H1 (cell line): ENCODE results near the gene UGGT1. TPM values are rescaled to one million over a fixed set of nuclear protein-coding genes. Genes with fewer than 3 reads are reported as not detected.

Experiments used
- CTCF ChIA-PET: fragments of 300-600 bp; sonication (Branson Sonifier 250); formaldehyde crosslinking; loops from one replicate; lab custom pipeline; 2021; ENCODE audit not compliant: partially characterized antibody; lab: Charles Lee
- POLR2A ChIA-PET: fragments of 300-600 bp; sonication (Branson Sonifier 250); formaldehyde crosslinking; loops from one replicate; lab custom pipeline; 2021; ENCODE audit warnings: inconsistent platforms; ENCODE audit not compliant: partially characterized antibody; lab: Charles Lee
- DNase-seq, 2 experiments: peaks; one replicate each; pipeline versions ENCODE4 v3.0.0 to v3.0.0-alpha.2; 2010 to 2022; ENCODE audit warnings: low spot score in 2 of 2, low read depth in 1 of 2, mixed read lengths in 1 of 2
- FAIRE-seq: peaks from 2 replicates; lab custom pipeline; 2011; peaks lifted over from hg19 to GRCh38; lab: Jason Lieb, UNC
- H2AFZ ChIP-seq: 2 replicates; pipeline ENCODE4 v1.8.1; 2012; ENCODE audit warnings: low read length, inconsistent platforms
- H2AK5ac ChIP-seq: 2 replicates; pipeline ENCODE4 v1.6.1; 2013; ENCODE audit warnings: low read depth, low read length
- H2BK120ac ChIP-seq: replicated peaks from 2 replicates; pipeline ENCODE3; 2013; ENCODE audit warnings: low read depth, low read length, inconsistent platforms
- H2BK12ac ChIP-seq: 2 replicates; pipeline ENCODE4 v1.6.1; 2013; ENCODE audit warnings: low read depth, low read length
- H2BK15ac ChIP-seq: 2 replicates; pipeline ENCODE4 v1.6.1; 2013; ENCODE audit warnings: low read length
- H2BK20ac ChIP-seq: 2 replicates; pipeline ENCODE4 v1.6.1; 2013; ENCODE audit warnings: low read length
- H2BK5ac ChIP-seq: 2 replicates; pipeline ENCODE4 v1.6.1; 2013; ENCODE audit warnings: low read depth, low read length
- H3K14ac ChIP-seq: 2 replicates; pipeline ENCODE4 v1.6.1; 2013; ENCODE audit warnings: inconsistent platforms; ENCODE audit not compliant: insufficient read length
- H3K18ac ChIP-seq: 2 replicates; pipeline ENCODE4 v1.6.1; 2013; ENCODE audit warnings: low read length; ENCODE audit errors: extremely low read depth
- H3K23ac ChIP-seq: 2 replicates; pipeline ENCODE4 v1.6.1; 2013; ENCODE audit warnings: inconsistent platforms; ENCODE audit not compliant: insufficient read length
- H3K23me2 ChIP-seq: 2 replicates; pipeline ENCODE4 v1.6.1; 2013; ENCODE audit warnings: low read depth, low read length
- H3K27ac ChIP-seq: 2 replicates; pipeline ENCODE4 v1.6.1; 2011; ENCODE audit warnings: low read depth, low read length, inconsistent platforms
- H3K27me3 ChIP-seq, 4 experiments: replicated peaks in 1 of 4; 1 replicate in 1 of 4; 2 replicates in 3 of 4; pipeline versions ENCODE4 v1.6.1 to v1.8.1; 2011 to 2013; ENCODE audit warnings: low read length in 3 of 4, mild to moderate bottlenecking in 3 of 4, inconsistent platforms in 2 of 4, mixed read lengths in 2 of 4, moderate library complexity in 1 of 4; ENCODE audit not compliant: control insufficient read depth in 3 of 4, insufficient read depth in 3 of 4; ENCODE audit errors: extremely low read depth in 1 of 4
- H3K36me3 ChIP-seq, 4 experiments: 2 replicates each; pipeline versions ENCODE4 v1.6.1 to v1.8.1; 2011 to 2013; ENCODE audit warnings: mild to moderate bottlenecking in 4 of 4, low read length in 3 of 4, moderate library complexity in 2 of 4, control low read depth in 1 of 4, inconsistent platforms in 1 of 4; ENCODE audit not compliant: insufficient read depth in 4 of 4, control insufficient read depth in 2 of 4
- H3K4ac ChIP-seq: replicated peaks from 2 replicates; pipeline ENCODE3; 2013; ENCODE audit warnings: low read length, low read depth, mixed read lengths, inconsistent platforms; ENCODE audit not compliant: insufficient read length
- H3K4me1 ChIP-seq, 4 experiments: replicated peaks in 1 of 4; 1 replicate in 1 of 4; 2 replicates in 3 of 4; pipeline versions ENCODE4 v1.6.1 to v1.8.1; 2011 to 2013; ENCODE audit warnings: low read length in 3 of 4, inconsistent platforms in 2 of 4, mixed read lengths in 1 of 4; ENCODE audit not compliant: insufficient read depth in 4 of 4, control insufficient read depth in 3 of 4
- H3K4me2 ChIP-seq, 2 experiments: 2 replicates each; pipeline versions ENCODE4 v1.6.1 to v1.8.1; 2011 to 2013; ENCODE audit warnings: low read depth in 2 of 2, low read length in 2 of 2, control low read depth in 1 of 2, inconsistent platforms in 1 of 2, mild to moderate bottlenecking in 1 of 2; ENCODE audit not compliant: insufficient read depth in 1 of 2
- H3K4me3 ChIP-seq, 4 experiments: fragments of 200-600, 300-600 bp in 1 of 4; sonication (generic), shearing (Covaris generic), sonication (Bioruptor Twin) in 1 of 4; 2 replicates each; pipeline versions ENCODE4 v1.5.1 to v1.8.1; 2011 to 2016; ENCODE audit warnings: low read length in 4 of 4, low read depth in 3 of 4, control low read depth in 2 of 4, inconsistent platforms in 2 of 4, mild to moderate bottlenecking in 2 of 4, mixed read lengths in 1 of 4, moderate library complexity in 1 of 4; ENCODE audit not compliant: insufficient read depth in 2 of 4; ENCODE audit errors: extremely low read depth in 1 of 4
- H3K56ac ChIP-seq: replicated peaks from 2 replicates; pipeline ENCODE3; 2013; ENCODE audit warnings: low read depth, mild to moderate bottlenecking, mixed read lengths, low read length, inconsistent platforms; ENCODE audit not compliant: insufficient read length
- H3K79me1 ChIP-seq: 2 replicates; pipeline ENCODE4 v1.6.1; 2013; ENCODE audit warnings: low read depth, low read length, control low read depth
- H3K79me2 ChIP-seq, 2 experiments: 2 replicates each; pipeline versions ENCODE4 v1.6.1 to v1.8.1; 2012 to 2013; ENCODE audit warnings: low read length in 2 of 2, mild to moderate bottlenecking in 2 of 2, inconsistent platforms in 1 of 2; ENCODE audit not compliant: insufficient read depth in 2 of 2, control insufficient read depth in 1 of 2
- H3K9ac ChIP-seq, 4 experiments: replicated peaks in 1 of 4; 1 replicate in 1 of 4; 2 replicates in 3 of 4; pipeline versions ENCODE4 v1.6.1 to v1.8.1; 2011 to 2013; ENCODE audit warnings: low read depth in 3 of 4, low read length in 3 of 4, control low read depth in 2 of 4, mild to moderate bottlenecking in 2 of 4, moderate library complexity in 2 of 4, inconsistent platforms in 1 of 4; ENCODE audit errors: extremely low read depth in 1 of 4
- H3K9me3 ChIP-seq, 2 experiments: 2 replicates each; pipeline versions ENCODE4 v1.6.1 to v1.8.1; 2012 to 2013; ENCODE audit warnings: mild to moderate bottlenecking in 2 of 2, moderate library complexity in 2 of 2, control low read depth in 1 of 2, inconsistent platforms in 1 of 2, low read depth in 1 of 2, low read length in 1 of 2, mixed read lengths in 1 of 2; ENCODE audit not compliant: insufficient read depth in 2 of 2
- H4K20me1 ChIP-seq, 2 experiments: replicated peaks in 1 of 2; 2 replicates each; pipeline versions ENCODE3 to v1.8.1; 2011 to 2013; ENCODE audit warnings: inconsistent platforms in 2 of 2, low read length in 2 of 2, mild to moderate bottlenecking in 1 of 2; ENCODE audit not compliant: insufficient read depth in 2 of 2, control insufficient read depth in 1 of 2
- H4K5ac ChIP-seq: 2 replicates; pipeline ENCODE4 v1.6.1; 2013; ENCODE audit warnings: low read length, low read depth, mixed read lengths, inconsistent platforms; ENCODE audit not compliant: insufficient read length
- H4K8ac ChIP-seq: 2 replicates; pipeline ENCODE4 v1.8.0; 2013; ENCODE audit warnings: mild to moderate bottlenecking, moderate library complexity, low read length, inconsistent platforms; ENCODE audit not compliant: insufficient read depth; ENCODE audit errors: extremely low read depth
- H4K91ac ChIP-seq: replicated peaks from 2 replicates; pipeline ENCODE3; 2013; ENCODE audit warnings: low read length, mixed read lengths, inconsistent platforms; ENCODE audit not compliant: insufficient read length
- CBX5 ChIP-seq: fragments of 300-800, 300-1000 bp; sonication (generic); IDR thresholded peaks from 2 replicates; pipeline ENCODE4 v1.7.1; 2016; ENCODE audit warnings: antibody characterized with exemption, low read length, low read depth
- GTF2F1 ChIP-seq: IDR thresholded peaks from 2 replicates; pipeline ENCODE4 v1.6.1; 2012; ENCODE audit warnings: low read depth, low read length, improper control_type of control experiment, borderline replicate concordance
- RBBP5 ChIP-seq: IDR thresholded peaks from 2 replicates; pipeline ENCODE4 v1.7.1; 2012; ENCODE audit warnings: low read depth, mild to moderate bottlenecking, inconsistent platforms, low read length, moderate library complexity, borderline replicate concordance
- RNF2 ChIP-seq: fragments of 200-900, 300-1000 bp; sonication (generic); IDR thresholded peaks from 2 replicates; pipeline ENCODE4 v1.7.1; 2016; ENCODE audit warnings: borderline replicate concordance, low read depth, mild to moderate bottlenecking, antibody characterized with exemption, low read length; ENCODE audit not compliant: poor library complexity, severe bottlenecking; ENCODE audit errors: missing control alignments
- SAP30 ChIP-seq: fragments of 300-600 bp; sonication (generic); IDR thresholded peaks from 2 replicates; pipeline ENCODE4 v1.7.1; 2012; ENCODE audit warnings: low read length, moderate library complexity, mild to moderate bottlenecking, inconsistent platforms; ENCODE audit not compliant: insufficient read depth, insufficient replicate concordance
- SIN3A ChIP-seq, 2 experiments: IDR thresholded peaks in 1 of 2; conservative IDR thresholded peaks in 1 of 2; 2 replicates each; pipeline ENCODE4 v1.6.1; 2011 to 2012; ENCODE audit warnings: low read length in 2 of 2, improper control_type of control experiment in 1 of 2, low read depth in 1 of 2, mild to moderate bottlenecking in 1 of 2
- SIX5 ChIP-seq: IDR thresholded peaks from 2 replicates; pipeline ENCODE4 v1.6.1; 2011; ENCODE audit warnings: mild to moderate bottlenecking, low read depth, low read length
- WGBS, 2 experiments: shearing (Covaris generic) in 1 of 2; methylation state at CpG; one replicate each; pipeline versions ENCODE4 v1.1.6 to v1.1.7; 2013 to 2015; ENCODE audit warnings: low lambda C conversion rate in 2 of 2, mixed read lengths in 2 of 2, inconsistent platforms in 1 of 2, low coverage in 1 of 2, missing lambda C conversion rate in 1 of 2; ENCODE audit not compliant: insufficient replicate concordance in 2 of 2, insufficient coverage in 1 of 2, insufficient read length in 1 of 2; ENCODE audit errors: extremely low coverage in 1 of 2, missing lambda C conversion rate in 1 of 2; 5-methylcytosine and 5-hydroxymethylcytosine counted together
- polyA plus RNA-seq, 7 experiments: library from polyadenylated mRNA; depleted of rRNA in 3 of 7; stranded (reverse) in 5 of 7; unstranded in 2 of 7; fragments of >200 nt in 5 of 7; fragments of 200-250 nt in 2 of 7; gene quantifications; 1 replicate in 5 of 7; 2 replicates in 1 of 7; 4 replicates in 1 of 7; pipeline versions ENCODE4 v1.2.1 to v1.2.3, GENCODE V29; 2011 to 2013; ENCODE audit warnings: missing spikeins in 2 of 7, mixed read lengths in 2 of 7
- total RNA-seq: library from RNA; stranded (reverse); fragmentation: NEBNext Ultra II Directional; extraction: Animal tissue kit (Norgen Biotek cat#: 25700); gene quantifications from 2 replicates; pipeline ENCODE4 v1.2.1, GENCODE V29; 2021
- TF ChIP-seq, protein P1 (sequence below), 3 experiments: IDR thresholded peaks; 1 replicate in 2 of 3; 2 replicates in 1 of 3; pipeline versions ENCODE4 v1.5.1 to v1.6.1; 2011; ENCODE audit warnings: low read length in 3 of 3, mild to moderate bottlenecking in 3 of 3, inconsistent platforms in 2 of 3, low read depth in 1 of 3, moderate library complexity in 1 of 3; ENCODE audit not compliant: insufficient read depth in 1 of 3; ENCODE audit errors: control extremely low read depth in 1 of 3
- TF ChIP-seq, protein P2 (sequence below): IDR thresholded peaks from 2 replicates; pipeline ENCODE4 v1.6.1; 2011; ENCODE audit warnings: low read depth, mild to moderate bottlenecking, low read length; ENCODE audit not compliant: insufficient read depth

The UGGT1 gene
- total and polyA plus RNA-seq, 2 of the 8 experiments (the other 6 are each of a cell fraction or from before 2014, with no cell fraction given), result 14.9 to 57.3 TPM

DNA sequence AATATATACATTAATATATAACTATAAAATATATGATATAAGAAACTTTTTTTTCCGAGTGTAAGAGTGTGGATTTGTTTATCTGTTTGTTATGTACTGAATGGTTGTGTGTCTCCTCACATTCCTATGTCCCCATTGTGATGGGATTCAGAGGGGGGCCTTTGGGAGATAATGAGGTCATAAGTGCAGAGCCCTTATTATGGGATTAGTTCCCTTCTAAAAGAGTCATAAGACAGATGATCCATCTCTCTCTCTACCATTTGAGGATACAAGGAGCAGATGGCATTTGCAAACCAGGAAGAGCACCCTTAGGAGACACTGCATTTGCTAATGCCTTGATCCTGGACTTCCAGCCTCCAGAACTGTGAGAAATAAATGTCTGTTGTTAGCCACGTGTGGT lies 32.9 kb upstream of the UGGT1 start:
- Histone ChIP-seq H3K23ac (no peak overlapping the region), H3K27me3 (no peaks in the 10 kb centered on the region), H3K23me2 (no peaks in the 10 kb centered on the region), H4K8ac (no peak overlapping the region), H2AFZ (no peak overlapping the region), H3K4me3 (no peak overlapping the region), H3K36me3 (no peaks in the 10 kb centered on the region), H3K4me2 (no peak overlapping the region), H4K91ac (no peak overlapping the region), H2BK120ac (no peak overlapping the region), H2BK20ac (no peak overlapping the region), H3K9me3 (no peaks in the 10 kb centered on the region), H3K9ac (no peak overlapping the region), H3K27ac (no peak overlapping the region), H3K4ac (no peak overlapping the region), H2BK12ac (no peak overlapping the region), H3K14ac (no peak overlapping the region), H3K4me1 (no peaks in the 10 kb centered on the region), H2AK5ac (no peak overlapping the region), H4K20me1 (no peaks in the 10 kb centered on the region), H4K5ac (no peak overlapping the region), H3K18ac (no peak overlapping the region), H2BK15ac (no peak overlapping the region), H2BK5ac (no peak overlapping the region), H3K79me2 (no peaks in the 10 kb centered on the region), H3K56ac (no peak overlapping the region), H3K79me1 (no peaks in the 10 kb centered on the region)
- ChIA-PET CTCF (interaction anchor here (0.8 kb wide), 1 partner anchor 15 kb away, joined by 3 read pairs; no protein-coding TSS in a partner anchor), POLR2A (no interaction called here)
- FAIRE-seq (no peak), DNase-seq (no peak)
- WGBS, 2 experiments, result 72% methylated on average over 2 of the region's 2 CpGs; no CpG with 5 or more reads in 1 of the 2 experiments
- TF ChIP-seq RNF2, result no peak
- TF ChIP-seq, protein P1, sequence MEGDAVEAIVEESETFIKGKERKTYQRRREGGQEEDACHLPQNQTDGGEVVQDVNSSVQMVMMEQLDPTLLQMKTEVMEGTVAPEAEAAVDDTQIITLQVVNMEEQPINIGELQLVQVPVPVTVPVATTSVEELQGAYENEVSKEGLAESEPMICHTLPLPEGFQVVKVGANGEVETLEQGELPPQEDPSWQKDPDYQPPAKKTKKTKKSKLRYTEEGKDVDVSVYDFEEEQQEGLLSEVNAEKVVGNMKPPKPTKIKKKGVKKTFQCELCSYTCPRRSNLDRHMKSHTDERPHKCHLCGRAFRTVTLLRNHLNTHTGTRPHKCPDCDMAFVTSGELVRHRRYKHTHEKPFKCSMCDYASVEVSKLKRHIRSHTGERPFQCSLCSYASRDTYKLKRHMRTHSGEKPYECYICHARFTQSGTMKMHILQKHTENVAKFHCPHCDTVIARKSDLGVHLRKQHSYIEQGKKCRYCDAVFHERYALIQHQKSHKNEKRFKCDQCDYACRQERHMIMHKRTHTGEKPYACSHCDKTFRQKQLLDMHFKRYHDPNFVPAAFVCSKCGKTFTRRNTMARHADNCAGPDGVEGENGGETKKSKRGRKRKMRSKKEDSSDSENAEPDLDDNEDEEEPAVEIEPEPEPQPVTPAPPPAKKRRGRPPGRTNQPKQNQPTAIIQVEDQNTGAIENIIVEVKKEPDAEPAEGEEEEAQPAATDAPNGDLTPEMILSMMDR (IDR thresholded peaks at IDR 0.05; ENCODE audit: control extremely low read depth in 1 of 3, insufficient read depth in 1 of 3, low read depth in 1 of 3, low read length in 3 of 3), result no peak
- TF ChIP-seq CBX5, result no peak
- no peak for TF ChIP-seq SAP30
- no peak for TF ChIP-seq SIX5
- TF ChIP-seq GTF2F1, result no peak
- no peak for TF ChIP-seq RBBP5
- TF ChIP-seq, protein P2, sequence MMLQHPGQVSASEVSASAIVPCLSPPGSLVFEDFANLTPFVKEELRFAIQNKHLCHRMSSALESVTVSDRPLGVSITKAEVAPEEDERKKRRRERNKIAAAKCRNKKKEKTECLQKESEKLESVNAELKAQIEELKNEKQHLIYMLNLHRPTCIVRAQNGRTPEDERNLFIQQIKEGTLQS, result no peak
- no peak for TF ChIP-seq SIN3A (conservative IDR thresholded peaks at IDR 0.05 in 1 of 2, IDR thresholded peaks at IDR 0.05 in 1 of 2; ENCODE audit: low read depth in 1 of 2, low read length in 2 of 2)
